HL-60 (cell line): ENCODE measurements around the gene PARP8.

Source experiments
- DNase-seq, 2 experiments: peaks; one replicate each; pipeline ENCODE4 v3.0.0-alpha.2; 2010 to 2020; ENCODE audit warnings: low read depth in 1 of 2, low spot score in 1 of 2
- H3K27ac ChIP-seq: fragments of 250-450 bp; sonication (Bioruptor Pico); replicated peaks from 2 replicates; pipeline ENCODE4 v1.5.1; 2020; ENCODE audit warnings: mild to moderate bottlenecking, moderate library complexity
- H3K27me3 ChIP-seq: fragments of 250-450 bp; sonication (Bioruptor Pico); 2 replicates; pipeline ENCODE4 v1.5.1; 2021; ENCODE audit warnings: mild to moderate bottlenecking, moderate library complexity; ENCODE audit not compliant: insufficient read depth, poor library complexity, severe bottlenecking
- H3K4me3 ChIP-seq: replicated peaks from 2 replicates; pipeline ENCODE4 v1.5.1; 2011; ENCODE audit warnings: mild to moderate bottlenecking, control low read depth, low read length; ENCODE audit not compliant: insufficient read depth
- CTCF ChIP-seq: IDR thresholded peaks from one replicate; pipeline ENCODE4 v1.5.1; 2011; ENCODE audit warnings: low read length, control low read depth, inconsistent platforms; ENCODE audit not compliant: insufficient read depth
- GABPA ChIP-seq: IDR thresholded peaks from 2 replicates; pipeline ENCODE4 v1.6.1; 2012; ENCODE audit warnings: low read depth
- POLR2AphosphoS5 ChIP-seq: IDR thresholded peaks from 2 replicates; pipeline ENCODE4 v1.6.1; 2012; ENCODE audit warnings: low read depth
- SPI1 ChIP-seq: IDR thresholded peaks from 2 replicates; pipeline ENCODE4 v1.6.1; 2012; ENCODE audit warnings: low read depth, mild to moderate bottlenecking, borderline replicate concordance
- TF ChIP-seq, protein P1 (sequence below): IDR thresholded peaks from 2 replicates; pipeline ENCODE4 v1.6.1; 2012; ENCODE audit warnings: low read depth; ENCODE audit not compliant: insufficient replicate concordance

Gene PARP8

GRCh38 chr5:50766967-50767366 is 100.5 kb downstream of the PARP8 start:
- TF ChIP-seq, protein P1, sequence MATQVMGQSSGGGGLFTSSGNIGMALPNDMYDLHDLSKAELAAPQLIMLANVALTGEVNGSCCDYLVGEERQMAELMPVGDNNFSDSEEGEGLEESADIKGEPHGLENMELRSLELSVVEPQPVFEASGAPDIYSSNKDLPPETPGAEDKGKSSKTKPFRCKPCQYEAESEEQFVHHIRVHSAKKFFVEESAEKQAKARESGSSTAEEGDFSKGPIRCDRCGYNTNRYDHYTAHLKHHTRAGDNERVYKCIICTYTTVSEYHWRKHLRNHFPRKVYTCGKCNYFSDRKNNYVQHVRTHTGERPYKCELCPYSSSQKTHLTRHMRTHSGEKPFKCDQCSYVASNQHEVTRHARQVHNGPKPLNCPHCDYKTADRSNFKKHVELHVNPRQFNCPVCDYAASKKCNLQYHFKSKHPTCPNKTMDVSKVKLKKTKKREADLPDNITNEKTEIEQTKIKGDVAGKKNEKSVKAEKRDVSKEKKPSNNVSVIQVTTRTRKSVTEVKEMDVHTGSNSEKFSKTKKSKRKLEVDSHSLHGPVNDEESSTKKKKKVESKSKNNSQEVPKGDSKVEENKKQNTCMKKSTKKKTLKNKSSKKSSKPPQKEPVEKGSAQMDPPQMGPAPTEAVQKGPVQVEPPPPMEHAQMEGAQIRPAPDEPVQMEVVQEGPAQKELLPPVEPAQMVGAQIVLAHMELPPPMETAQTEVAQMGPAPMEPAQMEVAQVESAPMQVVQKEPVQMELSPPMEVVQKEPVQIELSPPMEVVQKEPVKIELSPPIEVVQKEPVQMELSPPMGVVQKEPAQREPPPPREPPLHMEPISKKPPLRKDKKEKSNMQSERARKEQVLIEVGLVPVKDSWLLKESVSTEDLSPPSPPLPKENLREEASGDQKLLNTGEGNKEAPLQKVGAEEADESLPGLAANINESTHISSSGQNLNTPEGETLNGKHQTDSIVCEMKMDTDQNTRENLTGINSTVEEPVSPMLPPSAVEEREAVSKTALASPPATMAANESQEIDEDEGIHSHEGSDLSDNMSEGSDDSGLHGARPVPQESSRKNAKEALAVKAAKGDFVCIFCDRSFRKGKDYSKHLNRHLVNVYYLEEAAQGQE = no peak
- no peak for TF ChIP-seq GABPA
- no peak for TF ChIP-seq POLR2AphosphoS5
- no peak for TF ChIP-seq SPI1
- TF ChIP-seq CTCF = no peak
- no peak for DNase-seq
- Histone ChIP-seq H3K27ac (no peak overlapping the region), H3K4me3 (no peak overlapping the region), H3K27me3 (no peaks in the 10 kb centered on the region)

DNA sequence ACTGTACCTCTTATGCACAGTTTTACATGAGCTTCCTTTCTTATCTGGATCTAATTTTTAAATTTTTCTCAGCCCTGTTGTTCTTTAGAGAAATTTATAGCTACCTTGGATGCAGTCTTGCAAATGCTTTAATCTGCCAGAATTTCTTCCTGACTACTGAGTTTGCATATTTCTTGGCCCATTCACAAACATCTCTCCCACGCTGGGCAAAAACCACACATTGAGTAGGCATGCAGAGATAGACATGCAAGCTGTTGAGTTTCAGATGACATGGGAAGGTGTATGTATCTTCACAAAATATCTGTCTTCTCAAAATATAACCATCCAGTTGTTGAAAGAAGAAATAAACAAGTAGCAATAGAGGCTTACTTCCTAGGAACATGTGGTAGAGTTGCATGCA is 101.2 kb downstream of the PARP8 start:
- DNase-seq = no peak
- TF ChIP-seq, protein P1 = no peak
- TF ChIP-seq SPI1 (no peak), CTCF (no peak), GABPA (no peak), POLR2AphosphoS5 (no peak)
- H3K27ac ChIP-seq = no peak overlapping the region

DNA sequence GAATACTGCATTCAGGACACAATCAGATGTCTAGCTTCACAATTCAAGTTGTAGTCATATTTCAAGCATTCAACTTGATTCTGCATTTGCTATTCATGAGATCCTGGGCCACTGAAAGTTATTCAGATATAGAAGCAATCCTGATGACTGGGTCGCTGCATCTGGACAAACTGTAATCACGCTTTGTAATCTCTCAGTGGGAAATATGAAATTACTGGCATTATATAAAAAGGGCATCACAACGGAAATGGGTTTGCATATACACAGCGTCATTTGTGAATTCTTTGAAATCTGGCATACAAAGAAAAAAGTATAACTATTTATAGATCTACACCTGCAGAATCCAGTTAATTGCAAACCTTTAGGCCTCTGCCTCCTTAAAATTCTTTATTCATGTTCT is 102.2 kb downstream of the PARP8 start:
- H3K4me3 ChIP-seq = no peak overlapping the region
- no peak overlapping the region for H3K27ac ChIP-seq
- no peaks in the 10 kb centered on the region for H3K27me3 ChIP-seq
- TF ChIP-seq SPI1 (no peak), POLR2AphosphoS5 (no peak), GABPA (no peak), CTCF (no peak)
- TF ChIP-seq, protein P1 = no peak
- no peak for DNase-seq

More for the DNA sequence above, 101.2 kb downstream of the PARP8 start:
- Histone ChIP-seq H3K4me3 (no peak overlapping the region), H3K27me3 (no peaks in the 10 kb centered on the region)
